PFSK-1 (cell line): ENCODE data around the gene GABRA5.

Source experiments
- FOXP2 ChIP-seq: optimal IDR thresholded peaks from 2 replicates; pipeline ENCODE3; 2011; ENCODE audit warnings: borderline replicate concordance, control low read depth, inconsistent platforms; ENCODE audit not compliant: insufficient read depth; ENCODE audit errors: extremely low read length, extremely low read depth
- POLR2AphosphoS5 ChIP-seq: IDR thresholded peaks from 2 replicates; pipeline ENCODE4 v1.6.1; 2012; ENCODE audit warnings: low read depth, mild to moderate bottlenecking, control low read depth, low read length, moderate library complexity
- REST ChIP-seq, 2 experiments: IDR thresholded peaks; 2 replicates each; pipeline versions ENCODE4 v1.6.1 to v1.8.0; 2011 to 2012; ENCODE audit warnings: low read depth in 2 of 2, low read length in 2 of 2, control low read depth in 1 of 2, inconsistent platforms in 1 of 2, mild to moderate bottlenecking in 1 of 2, moderate library complexity in 1 of 2; ENCODE audit not compliant: insufficient read depth in 1 of 2
- SIN3A ChIP-seq: IDR thresholded peaks from 2 replicates; pipeline ENCODE4 v1.6.1; 2012; ENCODE audit warnings: mild to moderate bottlenecking, low read length, moderate library complexity, borderline replicate concordance; ENCODE audit not compliant: insufficient read depth
- TAF1 ChIP-seq: IDR thresholded peaks from 2 replicates; pipeline ENCODE4 v1.6.1; 2012; ENCODE audit warnings: low read length, control low read depth, borderline replicate concordance; ENCODE audit not compliant: insufficient read depth

Gene GABRA5

GRCh38 chr15:26852980-26853379 is 13.9 kb upstream of the GABRA5 start:
- TF ChIP-seq REST (IDR thresholded peaks at IDR 0.05; ENCODE audit: insufficient read depth in 1 of 2, low read depth in 2 of 2, low read length in 2 of 2) (no peak), POLR2AphosphoS5 (no peak), TAF1 (no peak), FOXP2 (no peak), SIN3A (no peak)

GRCh38 chr15:26854435-26854834 is 12.4 kb upstream of the GABRA5 start:
- TF ChIP-seq SIN3A (no peak), REST (IDR thresholded peaks at IDR 0.05; ENCODE audit: insufficient read depth in 1 of 2, low read depth in 2 of 2, low read length in 2 of 2) (no peak), TAF1 (no peak), FOXP2 (no peak), POLR2AphosphoS5 (no peak)

GRCh38 chr15:26864664-26865191 is 2.1 kb upstream of the GABRA5 start:
- no peak for TF ChIP-seq POLR2AphosphoS5
- TF ChIP-seq REST (IDR thresholded peaks at IDR 0.05; ENCODE audit: insufficient read depth in 1 of 2, low read depth in 2 of 2, low read length in 2 of 2) = no peak
- no peak for TF ChIP-seq SIN3A
- TF ChIP-seq FOXP2 = no peak
- TF ChIP-seq TAF1 = no peak

- TF ChIP-seq TAF1 (no peak), POLR2AphosphoS5 (no peak), SIN3A (no peak), REST (IDR thresholded peaks at IDR 0.05; ENCODE audit: insufficient read depth in 1 of 2, low read depth in 2 of 2, low read length in 2 of 2) (no peak), FOXP2 (no peak)
Observed at GRCh38 chr15:26867200-26868007, 542 bp downstream of the GABRA5 start.
